Fibroblast of skin of abdomen (primary cell): ENCODE measurements around the gene IGF2BP2.

ENCODE experiments used
- DNase-seq: peaks from one replicate; pipeline ENCODE4 v3.0.0-alpha.2; 2013

The IGF2BP2 gene

GRCh38 chr3:185732782-185733181 is 92.1 kb downstream of the IGF2BP2 start:
- peak; percentile 95 for DNase-seq

DNA sequence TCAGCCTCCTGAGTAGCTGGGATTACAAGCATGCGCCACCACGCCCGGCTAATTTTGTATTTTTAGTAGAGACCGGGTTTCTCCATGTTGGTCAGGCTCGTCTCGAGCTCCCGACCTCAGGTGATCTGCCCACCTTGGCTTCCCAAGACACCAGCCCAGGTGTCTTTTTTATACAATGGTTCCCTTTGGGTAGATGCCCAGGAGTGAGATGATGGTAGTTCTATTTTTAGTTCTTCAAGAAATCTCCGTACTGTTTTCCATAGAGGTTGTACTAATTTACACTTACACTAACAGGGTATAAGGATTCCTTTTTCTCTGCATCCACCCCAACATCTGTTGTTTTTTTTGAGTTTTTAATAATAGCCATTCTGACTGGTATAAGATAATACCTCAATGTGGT is 94.3 kb downstream of the IGF2BP2 start:
- no peak for DNase-seq

DNA sequence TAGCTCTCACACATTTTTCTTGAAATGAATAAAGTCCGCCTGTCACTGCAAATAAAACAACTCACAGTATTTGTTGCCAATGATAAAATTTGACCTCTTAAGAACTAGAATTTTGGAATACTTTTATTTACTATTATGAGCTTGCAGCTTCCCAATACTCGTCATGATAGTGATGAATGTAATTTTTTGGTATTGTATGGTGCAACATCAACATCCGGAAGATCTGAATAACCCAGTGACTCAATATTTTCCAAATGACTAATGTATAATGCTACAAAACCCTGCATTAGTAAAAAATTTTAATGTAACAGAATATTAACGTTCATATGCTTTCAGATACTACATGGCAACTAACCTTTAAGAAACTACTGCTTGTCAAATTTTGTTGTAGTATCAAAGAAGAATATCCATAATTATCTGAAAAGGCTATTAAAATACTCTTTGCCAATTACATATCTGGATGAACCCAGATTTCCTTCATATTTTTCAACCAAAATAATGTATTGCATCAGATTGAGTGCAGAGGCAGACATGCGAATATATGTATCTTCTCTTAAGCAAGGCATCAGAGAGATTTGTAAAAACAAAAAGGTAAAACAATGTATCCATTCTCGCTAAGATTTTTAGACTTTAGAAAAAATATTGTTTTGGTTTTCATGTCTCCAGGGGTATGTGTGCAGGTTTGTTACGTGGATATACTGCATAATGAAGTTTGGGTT is 95.3 kb downstream of the IGF2BP2 start:
- DNase-seq, result peak; percentile 85

DNA sequence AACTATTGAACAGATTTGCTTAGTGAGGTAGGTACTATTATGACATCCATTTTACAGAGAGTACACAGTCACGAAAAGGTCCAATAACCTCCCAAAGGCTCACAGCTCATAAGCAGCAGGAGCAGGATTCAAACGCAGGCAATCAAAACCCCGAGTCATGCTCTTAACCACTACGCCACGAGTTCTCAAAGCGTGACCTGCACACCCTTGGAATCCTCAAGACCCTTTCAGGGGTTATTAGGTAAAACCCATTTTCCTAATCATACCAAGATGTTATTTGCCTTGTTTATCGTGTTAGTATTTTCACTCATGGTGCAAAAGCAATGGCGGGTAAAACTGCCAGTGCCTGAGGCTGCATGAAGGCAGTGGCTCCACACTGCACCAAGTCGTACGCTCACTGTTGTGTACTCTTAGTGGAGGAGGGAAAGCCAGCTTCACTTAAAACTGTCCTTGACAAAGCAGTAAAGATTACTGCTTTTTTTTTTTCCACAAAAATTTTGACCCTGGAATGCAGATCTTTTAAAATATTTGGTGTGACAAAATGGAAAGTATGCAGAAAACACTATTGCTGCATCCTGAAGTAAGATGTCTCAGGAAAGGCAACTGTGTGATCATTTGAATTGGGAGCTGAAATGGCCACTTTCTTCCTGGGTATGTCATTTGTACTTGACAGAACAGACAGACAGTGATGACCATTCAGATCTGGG is 96.1 kb downstream of the IGF2BP2 start:
- peak; percentile 70 for DNase-seq

GRCh38 chr3:185727873-185728272 is 97.0 kb downstream of the IGF2BP2 start:
- DNase-seq, result no peak

DNA sequence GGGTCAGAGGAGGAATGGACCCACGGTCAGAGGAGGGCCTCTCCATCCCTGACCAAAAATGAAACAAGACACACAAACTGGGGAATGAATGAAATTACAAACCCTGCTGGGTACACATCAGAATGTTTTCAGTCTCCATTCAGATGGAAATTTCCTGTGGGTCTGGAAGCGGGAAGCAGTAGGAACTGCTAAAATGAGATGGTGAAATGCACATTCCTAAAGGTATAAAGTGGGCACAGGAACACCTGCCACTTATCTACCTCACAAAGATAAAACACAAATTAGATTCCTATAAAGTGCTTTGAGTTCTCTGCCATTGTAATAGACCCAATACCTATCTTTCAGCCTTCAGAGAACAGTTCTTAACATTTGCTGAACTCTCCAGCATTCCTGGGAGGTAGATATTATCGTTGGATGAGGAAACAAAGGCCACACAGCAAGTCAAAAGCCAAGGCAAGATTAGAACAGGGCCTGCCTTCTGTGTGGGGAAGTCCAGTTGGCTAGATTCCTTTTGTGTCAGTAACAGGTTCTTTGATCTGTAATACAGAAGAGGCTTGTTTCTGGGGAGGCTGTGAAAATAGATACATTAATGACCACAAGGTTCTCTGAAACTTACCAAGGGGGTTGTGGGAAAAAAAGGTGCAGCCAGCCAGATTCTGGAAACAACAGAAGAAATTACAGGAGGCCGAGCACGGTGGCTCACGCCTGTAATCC is 98.4 kb downstream of the IGF2BP2 start:
- no peak for DNase-seq

GRCh38 chr3:185724761-185725160 is 100.1 kb downstream of the IGF2BP2 start:
- peak; percentile 81 for DNase-seq

DNA sequence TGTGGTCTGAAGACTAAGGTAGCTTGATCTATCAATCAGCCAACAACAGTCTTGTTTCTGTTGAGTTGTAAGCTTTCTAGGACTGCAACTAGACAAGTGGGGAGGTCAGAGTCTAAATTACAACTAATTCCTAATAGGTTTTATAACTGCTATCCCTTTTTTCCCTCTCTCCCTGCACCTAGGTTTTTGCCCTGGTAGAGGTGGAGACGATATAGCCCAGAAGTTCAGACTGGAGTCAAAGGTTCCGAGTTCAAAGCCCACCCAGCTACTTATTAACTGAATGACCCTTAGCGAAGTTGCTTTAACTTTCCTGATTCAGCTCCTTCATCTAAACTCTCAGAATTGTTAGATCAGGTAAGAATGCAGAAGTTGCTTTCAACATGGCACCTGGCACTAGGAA is 100.6 kb downstream of the IGF2BP2 start:
- no peak for DNase-seq

DNA sequence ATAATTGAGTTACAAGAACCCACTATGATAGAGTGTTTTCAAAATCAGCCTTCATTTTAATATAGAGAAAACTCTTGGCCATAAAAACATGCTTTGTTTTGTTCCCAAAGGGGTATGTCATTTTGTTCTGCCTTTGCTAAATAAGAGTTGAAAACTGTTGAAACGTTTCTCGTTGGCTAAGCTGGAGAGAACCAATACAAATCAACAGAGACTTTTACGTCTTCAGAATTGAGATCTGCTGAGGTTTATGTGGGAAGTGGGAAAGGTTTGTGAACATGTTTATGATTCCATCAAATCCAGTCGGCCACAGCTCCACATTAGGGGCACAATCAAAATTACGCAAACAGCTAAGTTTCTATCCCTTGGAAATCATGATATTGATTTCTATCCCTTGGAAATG is 102.0 kb downstream of the IGF2BP2 start:
- no peak for DNase-seq

DNA sequence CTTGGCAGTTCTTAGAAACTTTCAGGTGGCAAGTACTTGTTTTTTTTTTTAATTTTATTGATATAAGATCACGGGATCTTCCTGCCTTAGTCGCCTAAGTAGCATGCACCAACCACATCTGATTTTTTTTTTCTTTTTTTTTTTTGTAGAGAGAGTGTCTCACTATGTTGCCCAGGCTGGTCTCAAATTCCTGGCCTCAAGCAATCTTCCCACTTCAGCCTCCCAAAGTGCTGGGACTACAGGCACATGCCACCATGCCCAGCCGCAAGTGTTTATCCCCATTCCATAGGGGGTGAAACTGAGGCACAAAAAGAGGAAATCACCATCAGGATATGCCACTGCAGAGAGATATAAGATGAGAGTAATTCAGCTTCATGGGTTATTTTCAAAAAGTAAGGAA is 102.9 kb downstream of the IGF2BP2 start:
- no peak for DNase-seq

- DNase-seq, result no peak
Observed at GRCh38 chr3:185720326-185720725, 104.5 kb downstream of the IGF2BP2 start.

GRCh38 chr3:185718736-185719593 is 105.9 kb downstream of the IGF2BP2 start:
- no peak for DNase-seq

DNA sequence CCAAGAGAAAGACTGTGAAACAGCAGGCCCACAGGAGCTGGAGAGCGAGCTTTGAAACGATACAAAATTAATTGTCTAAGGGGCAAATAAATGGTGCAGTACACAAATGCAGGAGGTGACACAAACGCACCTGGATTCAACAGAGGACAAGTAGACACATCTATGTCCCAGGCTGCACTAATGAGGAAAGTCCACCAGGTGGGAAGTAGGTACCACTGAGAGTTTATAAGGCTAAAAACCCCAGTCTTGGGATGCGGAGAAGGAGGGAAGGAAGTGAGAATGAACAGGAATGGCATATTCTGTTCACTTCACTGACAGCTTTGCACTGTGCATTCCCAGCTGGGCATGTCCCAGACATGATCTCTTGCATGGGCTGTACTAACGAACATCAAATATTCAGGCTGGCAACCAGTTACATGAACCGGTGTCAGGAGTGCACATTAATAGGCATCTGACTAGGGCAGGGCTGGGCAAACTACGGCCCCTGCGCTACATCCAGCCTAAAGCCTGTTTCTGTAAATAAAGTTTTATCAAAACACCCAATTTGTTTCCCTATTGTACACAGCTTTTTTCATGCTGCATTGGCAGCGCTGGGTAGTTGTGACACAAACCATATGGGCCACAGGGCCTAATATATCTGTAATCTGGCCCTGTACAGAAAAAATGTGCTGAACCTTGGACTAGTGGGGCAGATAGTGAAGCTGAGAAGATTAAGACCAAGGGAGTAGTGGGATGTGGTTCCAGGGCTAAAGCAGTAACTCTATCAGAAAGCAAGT is 107.0 kb downstream of the IGF2BP2 start:
- peak; percentile 36 for DNase-seq

- peak; percentile 93 for DNase-seq
Observed at GRCh38 chr3:185717121-185717520, 107.7 kb downstream of the IGF2BP2 start.

- peak; percentile 40 for DNase-seq
Observed at GRCh38 chr3:185716436-185717108, 108.3 kb downstream of the IGF2BP2 start.

GRCh38 chr3:185715091-185715490 is 109.8 kb downstream of the IGF2BP2 start:
- DNase-seq, result peak; percentile 82

DNA sequence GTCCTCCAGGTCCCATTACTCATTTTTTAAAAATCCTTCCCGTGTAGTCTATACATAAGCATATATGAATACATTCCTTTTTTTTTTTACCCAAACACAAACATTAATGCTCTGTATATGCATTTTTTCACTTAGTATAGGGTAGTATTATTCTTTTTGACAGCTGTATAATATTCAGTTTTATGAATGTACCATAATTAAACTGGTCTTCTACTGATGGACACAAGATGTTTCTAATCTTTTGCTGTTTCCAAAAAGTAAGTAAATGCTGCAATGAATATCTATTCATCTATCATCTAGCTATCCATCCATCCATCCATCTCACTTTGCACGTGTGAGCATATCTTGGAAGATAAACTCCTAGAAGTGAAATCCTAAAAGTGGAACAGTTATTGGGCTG is 110.8 kb downstream of the IGF2BP2 start:
- DNase-seq, result no peak

DNA sequence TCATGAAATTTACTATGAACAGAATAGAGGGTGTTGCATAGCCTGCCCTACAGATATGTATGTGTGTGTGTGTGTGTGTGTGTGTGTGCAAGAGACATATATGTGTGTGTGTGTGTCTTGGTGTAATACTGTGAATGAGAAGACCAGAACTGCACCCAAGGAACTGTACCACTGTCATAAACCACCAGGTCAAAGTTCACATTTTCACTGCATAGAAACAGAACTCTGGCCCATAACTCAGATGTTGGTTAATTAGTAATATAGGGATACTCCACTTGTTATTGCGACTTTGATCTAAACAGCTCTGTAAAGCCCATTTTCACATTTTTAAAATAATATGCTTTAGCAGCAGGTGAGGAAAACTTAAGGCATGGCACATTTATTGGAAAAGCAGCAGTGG is 111.8 kb downstream of the IGF2BP2 start:
- DNase-seq, result no peak

GRCh38 chr3:185712337-185712736 is 112.5 kb downstream of the IGF2BP2 start:
- DNase-seq, result peak; percentile 67

DNA sequence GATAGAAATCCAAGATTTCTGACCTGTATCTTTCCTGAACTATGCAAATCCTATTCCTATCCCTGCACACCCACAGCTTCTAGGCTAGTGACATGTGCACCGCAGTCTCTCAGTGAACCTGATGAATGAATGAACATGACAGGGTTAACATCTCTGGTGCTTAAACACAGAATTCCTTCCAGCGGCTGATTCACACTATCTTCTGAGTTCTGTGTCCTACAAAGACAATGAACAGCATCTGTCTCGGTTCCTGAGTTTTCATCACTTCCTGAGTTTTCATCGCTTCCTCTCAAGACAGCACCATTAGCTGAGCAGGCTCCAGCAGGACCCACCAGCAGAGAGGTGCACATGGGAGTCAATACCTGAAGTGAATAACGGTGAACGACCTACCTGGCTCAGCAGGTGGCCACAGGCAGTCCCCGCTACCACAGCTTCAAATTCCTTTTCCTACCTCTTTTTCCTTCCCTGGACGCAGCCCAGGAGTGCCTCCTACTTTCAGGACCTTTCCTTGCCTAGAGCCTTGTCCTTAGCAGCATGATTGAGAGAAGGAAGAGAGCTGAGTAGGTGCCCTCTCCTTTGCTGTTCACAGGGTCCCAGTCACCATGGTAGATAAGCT is 113.5 kb downstream of the IGF2BP2 start:
- peak; percentile 70 for DNase-seq
